Ovary (tissue), 3 donors: ENCODE results near the gene FAP.

Source experiments
- CTCF ChIP-seq, 3 donors: fragments of 450-650 bp in 2 of 3; fragments of 200-600 bp in 1 of 3; IDR thresholded peaks; one replicate each; pipeline versions ENCODE4 v1.5.1 to v1.8.0; 2016 to 2022; ENCODE audit warnings: antibody characterized with exemption in 3 of 3, mild to moderate bottlenecking in 1 of 3
- EP300 ChIP-seq: sonication (generic); formaldehyde crosslinking; IDR thresholded peaks from one replicate; pipeline ENCODE4 v1.6.1; 2017; ENCODE audit warnings: antibody characterized with exemption
- POLR2A ChIP-seq: fragments of 450-650 bp; IDR thresholded peaks from one replicate; pipeline ENCODE4 v1.6.1; 2017; ENCODE audit warnings: antibody characterized with exemption, mild to moderate bottlenecking, moderate library complexity
- donor health status: DM: no; HTN: no; CAD: no.

- TF ChIP-seq CTCF (IDR thresholded peaks at IDR 0.05), result peak in 2 of 3 donors; percentile 37 to 50
- no peak for TF ChIP-seq POLR2A
- no peak for TF ChIP-seq EP300
Observed at GRCh38 chr2:162221064-162221463, 22.2 kb downstream of the FAP start.
